H7 (cell line): ENCODE data around the gene DDIAS. TPM values are rescaled to one million over a fixed set of nuclear protein-coding genes. Genes with fewer than 3 reads are reported as not detected.
"Not testable (repeated sequence)": the region's sequence is repeated elsewhere in the genome, so short reads cannot be mapped to it uniquely, and the experiment has no call there.

ENCODE experiments used
- DNase-seq: peaks from one replicate; pipeline ENCODE4 v3.0.0; 2012
- H3K27me3 ChIP-seq: 2 replicates; pipeline ENCODE4 v1.6.0; 2011; ENCODE audit warnings: mild to moderate bottlenecking, low read length; ENCODE audit not compliant: control insufficient read depth, insufficient read depth
- H3K36me3 ChIP-seq: replicated peaks from 2 replicates; pipeline ENCODE4 v1.5.1; 2011; ENCODE audit warnings: low read length; ENCODE audit not compliant: control insufficient read depth, insufficient read depth
- H3K4me3 ChIP-seq: 2 replicates; pipeline ENCODE4 v1.5.1; 2011; ENCODE audit warnings: low read depth, mild to moderate bottlenecking, control low read depth, low read length, moderate library complexity; ENCODE audit not compliant: insufficient read depth
- total RNA-seq: library from RNA; depleted of rRNA; stranded (reverse); fragments of >200 nt; shearing (Covaris generic); gene quantifications from 2 replicates; pipeline ENCODE4 v1.2.3, GENCODE V29; 2014

DDIAS gene
- total RNA-seq, 1 experiment from 2014 or later: 29.4 TPM

DNA sequence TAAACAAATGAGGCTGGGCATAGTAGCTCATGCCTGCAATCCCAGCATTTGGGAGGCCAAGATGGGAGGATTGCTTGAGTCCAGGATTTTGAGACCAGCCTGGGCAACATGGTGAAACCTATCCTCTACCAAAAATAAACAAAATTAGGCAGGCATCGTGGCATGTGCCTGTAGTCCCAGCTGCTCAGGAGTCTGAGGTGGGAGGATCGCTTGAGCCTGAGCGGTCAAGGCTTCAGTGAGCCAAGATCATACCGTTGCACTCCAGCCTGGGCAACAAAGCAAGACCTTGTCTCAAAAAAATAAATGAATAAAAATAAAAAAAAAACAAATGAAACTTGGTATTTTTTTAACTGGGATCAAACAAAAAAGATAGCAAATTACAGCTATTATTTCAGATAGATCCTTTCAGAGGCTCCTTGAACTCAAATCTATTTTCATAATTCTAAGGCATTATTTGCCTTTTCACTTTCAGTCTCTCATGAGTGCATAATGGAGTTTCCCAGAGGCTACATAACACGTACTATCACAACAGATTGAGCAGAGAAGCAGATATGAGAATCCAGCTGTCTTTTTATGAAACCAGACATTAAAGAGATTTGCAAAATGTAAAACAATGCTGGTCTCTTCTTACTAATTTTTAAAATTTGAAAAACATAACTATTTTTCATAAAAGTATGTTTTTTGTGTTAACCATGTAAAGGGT, 23.1 kb downstream of the DDIAS start:
- H3K36me3 ChIP-seq: no peaks in the 10 kb centered on the region
- no peaks in the 10 kb centered on the region for H3K27me3 ChIP-seq
- H3K4me3 ChIP-seq: no peak overlapping the region
- no peak for DNase-seq

DNA sequence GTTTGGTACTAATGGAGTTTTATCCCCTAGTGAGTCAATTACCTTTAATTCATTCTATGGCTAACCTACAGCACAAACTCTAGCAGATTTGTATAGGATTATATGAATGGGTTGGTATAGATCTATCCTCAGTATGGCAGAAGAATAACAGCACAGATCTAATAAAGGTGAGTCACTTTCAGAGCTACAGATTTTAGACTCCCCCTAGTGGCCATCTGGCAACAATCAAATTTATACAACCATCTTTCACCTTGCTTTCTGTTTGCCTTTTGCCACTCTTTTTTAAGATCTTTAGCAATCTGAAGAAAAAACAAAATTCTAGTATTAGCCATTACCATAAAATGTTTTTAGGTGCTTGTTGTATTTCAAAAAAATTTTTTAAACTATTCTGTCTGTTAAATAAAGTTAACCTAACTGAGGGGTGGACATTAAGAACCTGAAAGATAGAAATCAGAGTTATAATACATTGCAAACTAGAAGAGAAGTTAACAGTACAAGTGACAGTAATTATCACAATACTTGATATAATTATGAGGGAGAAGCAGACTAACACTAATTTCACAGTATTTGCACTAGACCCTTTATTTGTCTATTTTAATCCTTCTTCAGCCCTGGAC, 25.8 kb downstream of the DDIAS start:
- Histone ChIP-seq H3K36me3 (peaks cover 5% of the 10 kb centered on the region), H3K27me3 (no peaks in the 10 kb centered on the region), H3K4me3 (no peak overlapping the region)
- peak; percentile 46 for DNase-seq

DNA sequence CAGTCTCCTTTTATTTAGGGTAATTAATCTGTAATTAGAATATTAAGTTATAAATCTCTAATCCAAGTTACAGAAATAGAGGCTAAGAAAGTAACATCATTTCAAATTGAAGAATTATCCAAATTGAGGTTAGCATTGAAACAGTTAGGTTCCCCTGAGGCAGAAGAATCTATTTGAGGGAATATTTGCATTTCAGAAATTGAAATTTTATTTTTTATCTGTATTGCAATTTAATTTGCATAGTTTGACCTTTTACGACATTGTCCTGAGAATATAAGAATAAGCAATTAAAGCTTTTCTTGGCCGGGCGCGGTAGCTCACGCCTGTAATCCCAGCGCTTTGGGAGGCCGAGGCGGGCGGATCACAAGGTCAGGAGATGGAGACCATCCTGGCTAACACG, 27.6 kb downstream of the DDIAS start:
- Histone ChIP-seq H3K4me3 (no peak overlapping the region), H3K36me3 (peaks cover 7% of the 10 kb centered on the region), H3K27me3 (no peaks in the 10 kb centered on the region)
- DNase-seq: no peak

DNA sequence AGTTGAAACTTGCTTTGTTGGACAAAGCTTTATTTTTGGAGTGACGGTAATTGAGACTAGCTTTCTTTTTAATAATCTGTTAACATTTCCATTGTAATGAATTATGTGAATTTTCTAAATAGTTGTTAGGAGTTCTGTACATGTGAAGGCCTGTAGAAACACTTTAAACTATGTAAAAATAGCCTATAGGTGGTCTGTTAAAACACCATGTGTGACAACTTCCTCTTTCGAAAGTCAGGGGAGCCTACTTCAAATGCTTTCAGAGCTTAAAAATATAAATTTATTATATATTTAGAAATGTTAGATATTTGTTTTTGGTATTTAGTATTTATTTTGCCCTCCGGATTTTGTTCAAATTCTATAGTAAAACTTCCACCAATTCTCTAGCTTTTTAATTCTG, 28.7 kb downstream of the DDIAS start:
- no peak for DNase-seq
- Histone ChIP-seq H3K36me3 (peaks cover 9% of the 10 kb centered on the region), H3K4me3 (no peak overlapping the region), H3K27me3 (no peaks in the 10 kb centered on the region)

DNA sequence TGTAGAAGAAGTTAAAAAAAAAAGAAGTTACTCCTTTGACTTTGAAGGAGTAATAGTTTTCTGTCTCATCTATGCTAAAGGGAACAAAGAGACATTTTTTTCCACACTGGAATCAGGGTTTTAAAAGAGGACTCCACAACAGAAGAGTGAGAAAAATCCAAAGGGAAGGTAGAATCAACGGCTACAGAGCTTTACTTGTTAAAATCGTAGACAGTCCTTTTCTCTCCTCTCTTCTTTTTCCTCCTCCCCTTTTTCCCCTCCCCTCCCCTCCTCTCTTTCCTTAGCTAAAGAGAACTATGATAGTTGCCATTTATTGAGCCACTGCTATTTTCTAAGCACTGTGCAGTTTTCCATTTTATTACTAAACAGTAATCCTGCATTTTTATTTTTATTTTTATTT, 29.2 kb downstream of the DDIAS start:
- Histone ChIP-seq H3K4me3 (no peak overlapping the region), H3K27me3 (no peaks in the 10 kb centered on the region), H3K36me3 (peaks cover 9% of the 10 kb centered on the region)
- DNase-seq: no peak

DNA sequence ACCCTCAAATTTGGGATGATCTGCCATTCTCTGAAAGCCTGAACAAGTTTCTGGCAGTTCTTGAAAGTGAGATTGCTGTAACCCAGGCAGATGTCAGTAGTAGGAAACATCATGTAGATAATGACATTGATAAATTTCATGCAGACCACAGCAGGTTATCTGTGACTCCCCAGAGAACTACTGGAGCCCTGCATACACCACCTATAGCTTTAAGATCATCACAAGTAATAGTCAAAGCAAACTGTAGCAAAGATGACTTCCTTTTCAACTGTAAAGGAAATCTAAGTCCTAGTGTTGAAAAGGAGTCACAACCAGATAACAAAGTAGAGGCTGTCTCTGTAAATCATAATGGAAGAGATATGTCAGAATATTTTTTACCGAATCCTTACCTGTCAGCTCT, 31.0 kb downstream of the DDIAS start:
- Histone ChIP-seq H3K36me3 (peaks cover 9% of the 10 kb centered on the region), H3K4me3 (no peak overlapping the region), H3K27me3 (no peaks in the 10 kb centered on the region)
- DNase-seq: no peak

DNA sequence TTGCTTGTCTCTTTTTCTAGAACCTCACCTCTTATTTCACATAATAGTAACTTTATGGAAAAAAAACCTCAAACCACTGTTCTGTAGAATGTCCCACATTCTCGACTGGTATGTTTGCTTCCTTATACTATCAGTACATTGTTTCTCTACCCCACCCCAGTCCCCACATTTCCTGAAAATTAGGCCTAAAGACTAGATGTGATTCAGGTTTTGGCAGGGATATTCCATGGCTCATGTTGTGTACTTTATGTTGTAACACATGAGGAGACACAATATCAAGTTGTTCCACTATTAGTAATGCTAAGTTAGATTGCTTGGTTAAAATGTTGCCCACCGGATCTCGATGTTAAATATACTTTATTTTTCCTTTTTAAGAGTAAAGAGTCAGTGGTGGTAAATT, 34.7 kb downstream of the DDIAS start:
- no peak overlapping the region for H3K4me3 ChIP-seq
- no peak for DNase-seq
- H3K27me3 ChIP-seq: no peaks in the 10 kb centered on the region
- H3K36me3 ChIP-seq: peaks cover 9% of the 10 kb centered on the region

DNA sequence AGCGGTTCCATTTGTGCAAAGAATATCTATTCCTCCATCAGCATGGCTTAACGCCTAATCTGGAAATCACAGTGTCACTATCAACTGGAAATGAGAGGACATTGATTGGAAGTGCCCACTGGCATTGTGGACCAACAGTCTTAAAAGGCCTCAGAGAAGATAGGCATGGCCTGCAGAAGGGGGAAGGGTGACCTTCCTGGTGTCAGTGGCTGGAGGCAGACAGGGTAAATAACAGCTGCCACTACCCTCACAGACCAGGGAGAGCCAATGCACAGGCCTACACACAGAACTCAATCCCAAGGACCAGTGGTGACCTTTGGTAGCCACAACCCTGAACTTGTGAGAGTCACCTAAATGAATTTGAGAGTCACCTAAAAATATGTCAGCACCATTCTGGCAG, 36.0 kb downstream of the DDIAS start:
- Histone ChIP-seq H3K36me3 (peaks cover 2% of the 10 kb centered on the region), H3K27me3 (no peaks in the 10 kb centered on the region), H3K4me3 (no peak overlapping the region)
- no peak for DNase-seq

DNA sequence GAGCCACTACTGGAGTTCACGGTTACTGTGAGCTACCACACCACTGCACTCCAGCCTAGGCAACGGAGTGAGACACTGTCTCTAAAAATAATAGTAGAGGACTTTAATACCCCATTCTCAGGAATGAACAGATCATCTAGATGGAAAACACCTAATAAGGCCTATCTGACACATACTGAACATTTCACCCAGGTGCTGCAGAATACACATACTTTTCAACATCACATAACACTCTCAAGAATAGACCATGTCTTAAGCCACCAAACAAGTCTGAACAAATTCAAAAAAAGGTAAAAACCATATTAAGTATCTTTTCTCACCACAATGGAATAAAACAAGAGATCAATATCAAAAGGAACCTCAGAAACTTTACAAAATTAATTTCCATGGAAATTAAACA, 37.9 kb downstream of the DDIAS start:
- no peak for DNase-seq
- H3K27me3 ChIP-seq: no peaks in the 10 kb centered on the region
- H3K36me3 ChIP-seq: peaks cover 2% of the 10 kb centered on the region
- no peak overlapping the region for H3K4me3 ChIP-seq

DNA sequence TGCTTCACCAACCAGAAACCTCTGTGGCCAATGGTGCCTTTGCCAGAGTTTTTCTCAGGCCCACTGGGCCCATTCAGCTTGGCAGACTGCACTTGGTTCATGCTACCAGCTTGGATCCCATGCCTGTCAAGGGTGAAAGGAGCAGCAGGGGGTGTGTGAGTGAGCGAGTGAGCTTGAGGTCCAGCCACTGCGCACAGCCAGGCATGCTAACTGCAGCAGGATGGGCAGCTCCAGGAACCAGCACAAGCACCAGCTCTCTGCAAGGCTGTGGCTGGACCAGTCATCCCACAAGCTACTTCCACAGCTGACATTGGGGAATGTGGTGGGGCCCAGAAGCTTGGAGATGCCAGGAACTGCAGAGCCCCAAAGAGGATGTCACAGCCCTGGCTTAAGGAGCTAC, 40.8 kb downstream of the DDIAS start:
- Histone ChIP-seq H3K4me3 (no peak overlapping the region), H3K36me3 (no peaks in the 10 kb centered on the region), H3K27me3 (no peaks in the 10 kb centered on the region)
- no peak for DNase-seq

DNA sequence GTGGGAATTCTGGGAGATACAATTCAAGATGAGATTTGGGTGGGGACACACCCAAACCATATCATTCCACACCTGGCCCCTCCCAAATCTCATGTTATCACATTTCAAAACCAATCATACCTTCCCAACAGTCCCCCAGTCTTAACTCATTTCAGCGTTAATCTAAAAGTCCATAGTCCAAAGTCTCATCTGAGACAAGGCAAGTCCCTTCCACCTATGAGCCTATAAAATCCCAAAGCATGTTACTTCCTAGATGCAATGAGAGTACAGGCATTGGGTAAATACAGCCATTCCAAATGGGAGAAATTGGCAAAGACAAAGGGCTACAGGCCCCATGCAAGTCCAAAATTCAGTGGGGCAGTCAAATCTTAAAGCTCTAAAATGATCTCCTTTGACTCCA, 41.9 kb downstream of the DDIAS start:
- H3K4me3 ChIP-seq, DNase-seq, H3K36me3 ChIP-seq, H3K27me3 ChIP-seq: not testable (repeated sequence)

DNA sequence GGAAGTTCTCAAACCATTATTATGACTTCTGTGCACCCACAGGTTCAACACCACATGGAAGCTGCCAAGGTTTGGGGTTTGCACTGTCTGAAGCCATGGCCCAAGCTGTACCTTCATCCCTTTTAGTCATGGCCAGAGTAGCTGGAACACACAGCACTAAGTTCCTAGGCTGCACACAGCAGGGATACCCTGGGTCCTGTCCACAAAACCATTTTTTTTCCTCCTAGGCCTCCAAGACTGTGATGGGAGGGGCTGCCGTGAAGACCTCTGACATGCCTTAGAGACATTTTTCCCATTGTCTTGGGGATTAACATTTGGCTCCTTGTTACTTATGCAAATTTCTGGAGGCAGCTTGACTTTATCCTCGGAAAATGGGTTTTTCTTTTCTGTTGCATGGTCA, 42.7 kb downstream of the DDIAS start:
- Histone ChIP-seq H3K27me3 (no peaks in the 10 kb centered on the region), H3K36me3 (no peaks in the 10 kb centered on the region), H3K4me3 (no peak overlapping the region)
- no peak for DNase-seq

DNA sequence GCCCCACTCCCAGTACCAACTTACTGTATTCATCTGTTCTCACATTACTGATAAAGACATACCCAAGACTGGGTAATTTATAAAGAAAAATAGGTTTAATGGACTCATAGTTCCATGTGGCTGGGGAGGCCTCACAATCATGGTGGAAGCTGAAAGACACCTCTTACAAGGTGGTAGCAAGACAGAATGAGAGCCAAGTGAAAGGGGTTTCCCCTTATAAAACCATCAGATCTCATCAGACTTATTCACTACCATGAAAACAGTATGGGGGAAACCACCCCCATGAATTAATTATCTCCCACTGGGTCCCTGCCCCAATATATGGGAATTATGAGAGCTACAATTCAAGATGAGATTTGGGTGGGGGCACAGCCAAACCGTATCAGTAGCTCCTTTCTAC, 43.5 kb downstream of the DDIAS start:
- not testable (repeated sequence) for H3K27me3 ChIP-seq, DNase-seq, H3K36me3 ChIP-seq, H3K4me3 ChIP-seq

DNA sequence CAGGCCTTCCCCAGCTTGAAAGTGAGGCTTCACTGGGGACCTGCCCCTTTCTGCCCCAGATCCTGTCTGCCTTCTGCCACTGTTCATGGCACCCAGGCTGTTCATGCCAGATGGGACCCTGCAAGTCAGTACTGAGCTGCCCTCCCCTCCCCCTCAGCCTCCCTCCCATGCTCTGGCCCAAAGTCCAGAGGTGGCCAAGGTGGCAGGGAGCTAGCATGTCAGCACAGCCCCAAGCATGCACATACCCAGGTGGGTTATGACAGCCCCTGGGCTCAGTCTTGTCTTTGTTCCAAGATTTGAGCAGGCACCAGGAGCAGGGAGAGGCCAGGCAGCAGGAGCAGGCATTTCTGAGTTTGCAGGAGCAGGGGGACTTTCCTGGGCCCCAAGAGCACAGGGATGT, 44.1 kb downstream of the DDIAS start:
- H3K4me3 ChIP-seq: no peak overlapping the region
- no peak for DNase-seq
- H3K27me3 ChIP-seq: no peaks in the 10 kb centered on the region
- no peaks in the 10 kb centered on the region for H3K36me3 ChIP-seq

DNA sequence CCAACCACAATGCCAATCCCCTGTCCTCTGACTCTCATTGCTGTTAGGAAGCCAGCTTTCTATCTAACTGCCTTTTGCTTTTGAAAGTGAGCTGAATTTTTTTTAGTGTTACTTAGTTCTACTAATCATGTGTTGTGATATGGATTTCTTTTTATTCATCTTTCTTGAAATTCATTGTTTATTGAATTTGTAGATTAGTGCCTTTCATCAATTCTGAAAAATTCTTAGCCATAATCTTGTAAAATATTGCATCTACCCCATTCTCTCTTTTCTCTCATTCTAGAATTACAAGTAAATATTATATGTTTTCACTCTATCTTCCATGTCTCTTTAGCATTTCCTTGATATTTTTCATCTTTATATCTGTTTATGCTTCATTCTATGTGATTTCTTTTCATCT, 47.8 kb downstream of the DDIAS start:
- no peaks in the 10 kb centered on the region for H3K36me3 ChIP-seq
- H3K27me3 ChIP-seq: no peaks in the 10 kb centered on the region
- no peak overlapping the region for H3K4me3 ChIP-seq
- DNase-seq: no peak

DNA sequence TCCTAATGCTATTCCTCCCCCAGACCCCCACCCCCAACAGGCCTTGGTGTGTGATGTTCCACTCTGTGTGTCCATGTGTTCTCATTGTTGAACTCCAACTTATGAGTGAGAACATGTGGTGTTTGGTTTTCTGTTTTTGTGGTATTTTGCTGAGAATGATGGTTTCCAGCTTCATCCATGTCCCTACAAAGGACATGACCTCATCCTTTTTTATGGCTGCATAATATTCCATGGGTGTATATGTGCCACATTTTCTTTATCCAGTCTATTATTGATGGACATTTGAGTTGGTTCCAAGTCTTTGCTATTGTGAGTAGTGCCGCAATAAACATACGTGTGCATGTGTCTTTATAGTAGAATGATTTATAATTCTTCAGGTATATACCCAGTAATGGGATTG, 49.0 kb downstream of the DDIAS start:
- not testable (repeated sequence) for H3K4me3 ChIP-seq, H3K36me3 ChIP-seq, H3K27me3 ChIP-seq, DNase-seq
